GM19023 (cell line): ENCODE measurements around the gene OR5AN1.
"Not testable (repeated sequence)": the region's sequence is repeated elsewhere in the genome, so short reads cannot be mapped to it uniquely, and the experiment has no call there.

Experiments
- ATAC-seq: cut with Tn5 transposase; IDR thresholded peaks from one replicate; pipeline ENCODE4 v1.9.1; 2021; ENCODE audit warnings: mild to moderate bottlenecking, moderate library complexity; ENCODE audit not compliant: unreplicated experiment

OR5AN1 gene

GRCh38 chr11:59358595-59358994, at the start of gene OR5AN1:
TSS of gene OR5AN1 (plus strand) at chr11:59358895. CDS start at chr11:59364459, 5,564 bp downstream.
- ATAC-seq = no peak

GRCh38 chr11:59335001-59335400, 23.7 kb upstream of the OR5AN1 start:
- no peak for ATAC-seq

GRCh38 chr11:59336176-59336575, 22.5 kb upstream of the OR5AN1 start:
- no peak for ATAC-seq

GRCh38 chr11:59336931-59337330, 21.8 kb upstream of the OR5AN1 start:
- ATAC-seq = no peak

GRCh38 chr11:59349657-59350056, 9.0 kb upstream of the OR5AN1 start:
- not testable (repeated sequence) for ATAC-seq

GRCh38 chr11:59355226-59355625, 3.5 kb upstream of the OR5AN1 start:
- ATAC-seq = no peak

- ATAC-seq = no peak
Observed at GRCh38 chr11:59356561-59356960, 2.1 kb upstream of the OR5AN1 start.

- no peak for ATAC-seq
Observed at GRCh38 chr11:59358020-59358419, 675 bp upstream of the OR5AN1 start.

GRCh38 chr11:59365232-59366018, 6.7 kb downstream of the OR5AN1 start:
- no peak for ATAC-seq

- no peak for ATAC-seq
Observed at GRCh38 chr11:59368238-59369022, 9.7 kb downstream of the OR5AN1 start.

GRCh38 chr11:59372324-59372723, 13.6 kb downstream of the OR5AN1 start:
- not testable (repeated sequence) for ATAC-seq

GRCh38 chr11:59380263-59381059, 21.8 kb downstream of the OR5AN1 start:
- peak; percentile 87 for ATAC-seq

GRCh38 chr11:59394186-59394585, 35.5 kb downstream of the OR5AN1 start:
- ATAC-seq = no peak

GRCh38 chr11:59400461-59401261, 42.0 kb downstream of the OR5AN1 start:
- no peak for ATAC-seq

- ATAC-seq = no peak
Observed at GRCh38 chr11:59401262-59401552, 42.5 kb downstream of the OR5AN1 start.

GRCh38 chr11:59403546-59403945, 44.9 kb downstream of the OR5AN1 start:
- ATAC-seq = no peak

- ATAC-seq = no peak
Observed at GRCh38 chr11:59413646-59414045, 55.0 kb downstream of the OR5AN1 start.

GRCh38 chr11:59415111-59415510, 56.4 kb downstream of the OR5AN1 start:
- no peak for ATAC-seq

GRCh38 chr11:59416613-59417012, 57.9 kb downstream of the OR5AN1 start:
- ATAC-seq = no peak

- no peak for ATAC-seq
Observed at GRCh38 chr11:59417023-59417422, 58.3 kb downstream of the OR5AN1 start.

- ATAC-seq = no peak
Observed at GRCh38 chr11:59418156-59418555, 59.5 kb downstream of the OR5AN1 start.
